Lower leg skin (tissue), 3 donors: ENCODE results near the gene KCNE1.
"Not testable (repeated sequence)": the region's sequence is repeated elsewhere in the genome, so short reads cannot be mapped to it uniquely, and the experiment has no call there.

Source experiments
- POLR2A ChIP-seq, 2 donors: fragments of 450-650 bp; IDR thresholded peaks; one replicate each; pipeline ENCODE4 v1.6.1; 2016 to 2017; ENCODE audit warnings: antibody characterized with exemption in 2 of 2, mild to moderate bottlenecking in 1 of 2, moderate library complexity in 1 of 2
- TF ChIP-seq, protein P1 (sequence below), 3 donors: fragments of 450-650 bp; IDR thresholded peaks; one replicate each; pipeline ENCODE4 v1.5.1; 2016; ENCODE audit warnings: antibody characterized with exemption in 3 of 3, mild to moderate bottlenecking in 3 of 3, moderate library complexity in 2 of 3

DNA sequence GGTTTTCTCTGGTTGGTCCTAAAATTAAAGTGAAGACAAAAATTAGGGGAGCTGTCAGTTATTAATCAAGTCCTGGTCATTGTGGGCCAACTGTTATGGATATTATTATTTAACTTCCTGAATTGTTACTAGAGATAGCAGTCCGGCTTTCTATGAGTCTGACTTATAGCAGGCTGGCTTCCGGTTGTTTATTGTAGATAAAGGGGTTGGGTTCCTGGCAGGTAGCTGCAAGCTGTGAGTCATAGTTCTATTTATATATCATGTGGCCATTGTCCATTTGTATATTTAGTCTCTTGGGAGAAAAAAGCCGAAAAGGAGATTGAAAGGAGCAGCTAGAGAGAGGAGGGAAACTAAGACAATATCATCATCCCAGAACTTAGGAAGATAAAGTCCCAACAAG is 28.6 kb downstream of the KCNE1 start:
- TF ChIP-seq, protein P1, sequence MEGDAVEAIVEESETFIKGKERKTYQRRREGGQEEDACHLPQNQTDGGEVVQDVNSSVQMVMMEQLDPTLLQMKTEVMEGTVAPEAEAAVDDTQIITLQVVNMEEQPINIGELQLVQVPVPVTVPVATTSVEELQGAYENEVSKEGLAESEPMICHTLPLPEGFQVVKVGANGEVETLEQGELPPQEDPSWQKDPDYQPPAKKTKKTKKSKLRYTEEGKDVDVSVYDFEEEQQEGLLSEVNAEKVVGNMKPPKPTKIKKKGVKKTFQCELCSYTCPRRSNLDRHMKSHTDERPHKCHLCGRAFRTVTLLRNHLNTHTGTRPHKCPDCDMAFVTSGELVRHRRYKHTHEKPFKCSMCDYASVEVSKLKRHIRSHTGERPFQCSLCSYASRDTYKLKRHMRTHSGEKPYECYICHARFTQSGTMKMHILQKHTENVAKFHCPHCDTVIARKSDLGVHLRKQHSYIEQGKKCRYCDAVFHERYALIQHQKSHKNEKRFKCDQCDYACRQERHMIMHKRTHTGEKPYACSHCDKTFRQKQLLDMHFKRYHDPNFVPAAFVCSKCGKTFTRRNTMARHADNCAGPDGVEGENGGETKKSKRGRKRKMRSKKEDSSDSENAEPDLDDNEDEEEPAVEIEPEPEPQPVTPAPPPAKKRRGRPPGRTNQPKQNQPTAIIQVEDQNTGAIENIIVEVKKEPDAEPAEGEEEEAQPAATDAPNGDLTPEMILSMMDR (IDR thresholded peaks at IDR 0.05) = not testable (repeated sequence)
- not testable (repeated sequence) for TF ChIP-seq POLR2A (IDR thresholded peaks at IDR 0.05)
